Measurements from ENCODE around the gene ZNF662.

ZNF662 gene

DNA sequence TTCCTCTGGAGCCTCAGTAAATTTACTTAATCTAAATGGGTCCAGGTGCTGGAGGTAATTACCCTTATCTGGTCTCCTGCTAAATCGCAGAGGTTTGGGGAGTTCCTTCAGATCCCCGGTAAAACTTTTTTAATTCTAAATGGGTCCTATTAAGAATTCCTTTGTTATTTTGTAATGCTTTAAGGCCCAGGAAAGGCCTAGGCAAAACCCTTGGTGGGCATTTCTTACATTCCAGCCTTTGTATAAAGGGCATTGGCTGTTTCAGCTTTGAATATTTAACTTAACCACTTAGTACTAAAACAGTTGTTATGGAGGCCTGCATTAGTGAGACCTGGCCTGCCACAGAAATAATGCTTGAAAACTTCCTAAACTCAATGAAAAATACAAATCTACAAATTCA is 14.9 kb upstream of the ZNF662 start:
- Histone ChIP-seq H3K27me3 (replicated peaks; ENCODE audit: control insufficient read depth, insufficient read depth, low read length) (peaks cover 11% of the 10 kb centered on the region), H3K4me3 (ENCODE audit: low read length) (no peak overlapping the region), H3K4me1 (ENCODE audit: control insufficient read depth, insufficient read depth, low read length) (no peaks in the 10 kb centered on the region)

DNA sequence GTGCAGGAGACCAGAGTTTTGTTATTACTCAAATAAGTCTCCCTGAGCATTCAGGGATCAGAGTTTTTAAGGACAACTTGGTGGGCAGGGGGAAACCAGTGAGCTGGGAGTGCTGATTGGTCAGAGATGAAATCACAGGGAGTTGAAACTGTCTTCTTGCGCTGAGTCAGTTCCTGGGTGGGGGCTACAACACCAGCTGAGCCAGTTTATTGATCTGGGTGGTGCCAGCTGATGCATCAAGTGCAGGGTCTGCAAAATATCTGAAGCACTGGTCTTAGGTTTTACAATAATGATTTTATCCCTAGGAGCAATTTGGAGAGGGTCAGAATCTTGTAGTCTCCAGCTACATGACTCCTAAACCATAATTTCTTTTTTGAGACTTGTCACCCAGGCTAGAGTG is 13.8 kb upstream of the ZNF662 start:
- no peak overlapping the region for H3K4me3 ChIP-seq (ENCODE audit: low read length)
- DNase-seq (ENCODE audit: low read depth), result no peak
- H3K4me1 ChIP-seq (ENCODE audit: control insufficient read depth, insufficient read depth, low read length), result no peaks in the 10 kb centered on the region
- no peak overlapping the region for H3K9ac ChIP-seq (ENCODE audit: low read length)
- no peaks in the 10 kb centered on the region for H3K36me3 ChIP-seq (ENCODE audit: control insufficient read depth, insufficient read depth, low read length, severe bottlenecking)
- H3K27me3 ChIP-seq (replicated peaks; ENCODE audit: control insufficient read depth, insufficient read depth, low read length), result peaks cover 17% of the 10 kb centered on the region
- H3K9me3 ChIP-seq (ENCODE audit: control insufficient read depth, low read length), result no peaks in the 10 kb centered on the region

More for the DNA sequence above, 14.9 kb upstream of the ZNF662 start:
- H3K36me3 ChIP-seq (ENCODE audit: control insufficient read depth, insufficient read depth, low read length, severe bottlenecking), result no peaks in the 10 kb centered on the region
- H3K9me3 ChIP-seq (ENCODE audit: control insufficient read depth, low read length), result no peaks in the 10 kb centered on the region
- DNase-seq (ENCODE audit: low read depth), result peak; percentile 10
- no peak overlapping the region for H3K9ac ChIP-seq (ENCODE audit: low read length)

DNA sequence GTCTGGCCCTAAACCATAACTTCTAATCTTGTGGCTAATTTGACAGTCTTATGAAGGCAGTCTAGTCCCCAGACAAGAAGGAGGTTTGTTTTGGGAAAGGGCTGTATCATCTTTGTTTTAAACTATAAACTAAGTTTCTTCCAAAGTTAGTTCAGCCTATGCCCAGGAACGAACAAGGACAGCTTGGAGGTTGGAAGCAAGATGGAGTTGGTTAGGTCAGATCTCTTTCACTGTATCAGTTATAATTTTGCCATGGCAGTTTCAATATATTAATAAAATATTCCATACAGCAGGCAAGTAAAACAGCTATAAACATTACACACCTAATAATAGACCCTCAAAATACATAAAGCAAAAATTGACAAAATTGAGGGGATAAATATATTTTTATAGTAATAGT is 13.1 kb upstream of the ZNF662 start:
- H3K9me3 ChIP-seq (ENCODE audit: control insufficient read depth, low read length), result no peaks in the 10 kb centered on the region
- no peak overlapping the region for H3K9ac ChIP-seq (ENCODE audit: low read length)
- no peak overlapping the region for H3K4me3 ChIP-seq (ENCODE audit: low read length)
- H3K36me3 ChIP-seq (ENCODE audit: control insufficient read depth, insufficient read depth, low read length, severe bottlenecking), result no peaks in the 10 kb centered on the region
- H3K4me1 ChIP-seq (ENCODE audit: control insufficient read depth, insufficient read depth, low read length), result no peaks in the 10 kb centered on the region
- DNase-seq (ENCODE audit: low read depth), result no peak
- H3K27me3 ChIP-seq (replicated peaks; ENCODE audit: control insufficient read depth, insufficient read depth, low read length), result peaks cover 12% of the 10 kb centered on the region

DNA sequence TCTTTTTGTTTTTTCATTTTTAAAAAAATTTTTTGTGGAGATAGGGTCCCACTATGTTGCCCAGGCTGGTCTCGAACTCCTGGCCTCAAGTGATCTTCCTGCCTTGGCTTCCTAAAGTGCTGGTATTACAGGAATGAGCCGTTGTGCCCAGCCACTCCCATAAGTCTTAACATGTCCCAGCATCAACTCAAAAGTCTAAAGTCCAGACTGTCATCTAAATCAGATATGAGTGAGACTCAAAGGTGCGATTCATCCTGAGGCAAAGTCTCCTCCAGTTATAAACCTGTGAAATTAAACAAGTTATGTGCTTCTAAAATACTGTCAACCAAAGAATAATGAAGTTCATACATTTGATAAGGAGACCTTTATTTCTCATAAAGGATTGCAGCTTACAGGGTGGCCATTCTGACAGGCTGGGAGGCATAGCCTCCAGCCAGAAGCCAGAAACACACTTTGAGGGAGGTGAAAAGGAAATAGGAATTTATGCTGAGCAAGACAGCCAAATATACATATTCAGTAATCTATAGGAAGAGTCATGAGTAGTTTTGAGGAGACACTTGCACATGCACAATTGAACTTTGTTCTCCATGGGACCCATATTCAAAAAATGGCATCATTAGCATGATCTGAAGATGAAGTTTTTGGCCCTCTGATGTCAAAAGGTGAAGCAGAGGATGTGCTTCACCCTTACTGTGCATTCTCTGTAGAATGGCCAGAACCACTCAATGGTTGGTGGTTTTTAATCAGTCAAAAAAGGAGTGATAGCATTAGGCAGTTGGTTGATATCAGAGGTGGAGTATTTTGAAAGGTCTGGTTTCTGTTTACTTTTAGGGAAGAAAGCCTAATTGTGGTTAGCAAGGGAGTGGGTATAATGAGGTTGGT is 11.0 kb upstream of the ZNF662 start:
- Histone ChIP-seq H3K4me3 (ENCODE audit: low read length) (no peak overlapping the region), H3K36me3 (ENCODE audit: control insufficient read depth, insufficient read depth, low read length, severe bottlenecking) (no peaks in the 10 kb centered on the region), H3K9me3 (ENCODE audit: control insufficient read depth, low read length) (no peaks in the 10 kb centered on the region), H3K9ac (ENCODE audit: low read length) (no peak overlapping the region), H3K4me1 (ENCODE audit: control insufficient read depth, insufficient read depth, low read length) (no peaks in the 10 kb centered on the region), H3K27me3 (replicated peaks; ENCODE audit: control insufficient read depth, insufficient read depth, low read length) (peaks cover 12% of the 10 kb centered on the region)
- DNase-seq (ENCODE audit: low read depth), result no peak

DNA sequence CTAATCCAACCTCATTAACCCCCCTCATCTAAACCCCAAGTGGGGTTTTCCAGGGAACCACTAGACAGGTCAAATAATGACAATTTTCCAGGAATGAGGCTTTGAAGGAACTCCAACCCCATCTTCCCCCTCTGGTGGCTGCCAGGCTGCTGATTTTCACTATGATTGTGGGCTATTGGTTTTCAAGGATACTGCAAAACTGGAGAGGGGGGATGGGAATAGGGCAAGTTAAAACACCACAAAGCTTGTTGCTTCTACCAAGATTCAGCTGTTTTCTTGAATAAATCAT is 10.4 kb upstream of the ZNF662 start:
- Histone ChIP-seq H3K4me3 (ENCODE audit: low read length) (no peak overlapping the region), H3K9me3 (ENCODE audit: control insufficient read depth, low read length) (no peaks in the 10 kb centered on the region), H3K36me3 (ENCODE audit: control insufficient read depth, insufficient read depth, low read length, severe bottlenecking) (no peaks in the 10 kb centered on the region), H3K9ac (ENCODE audit: low read length) (no peak overlapping the region), H3K27me3 (replicated peaks; ENCODE audit: control insufficient read depth, insufficient read depth, low read length) (peaks cover 12% of the 10 kb centered on the region), H3K4me1 (ENCODE audit: control insufficient read depth, insufficient read depth, low read length) (no peaks in the 10 kb centered on the region)
- no peak for DNase-seq (ENCODE audit: low read depth)

- Histone ChIP-seq H3K9me3 (ENCODE audit: control insufficient read depth, low read length) (no peaks in the 10 kb centered on the region), H3K27me3 (replicated peaks; ENCODE audit: control insufficient read depth, insufficient read depth, low read length) (peaks cover 19% of the 10 kb centered on the region), H3K4me1 (ENCODE audit: control insufficient read depth, insufficient read depth, low read length) (no peaks in the 10 kb centered on the region), H3K9ac (ENCODE audit: low read length) (no peak overlapping the region), H3K36me3 (ENCODE audit: control insufficient read depth, insufficient read depth, low read length, severe bottlenecking) (no peaks in the 10 kb centered on the region), H3K4me3 (ENCODE audit: low read length) (no peak overlapping the region)
- DNase-seq (ENCODE audit: low read depth), result no peak
These were observed 6.9 kb upstream of the ZNF662 start for GRCh38 chr3:42898896-42899675.

GRCh38 chr3:42900226-42901072 is 5.5 kb upstream of the ZNF662 start:
- peaks cover 21% of the 10 kb centered on the region for H3K27me3 ChIP-seq (replicated peaks; ENCODE audit: control insufficient read depth, insufficient read depth, low read length)
- no peaks in the 10 kb centered on the region for H3K4me1 ChIP-seq (ENCODE audit: control insufficient read depth, insufficient read depth, low read length)
- no peaks in the 10 kb centered on the region for H3K36me3 ChIP-seq (ENCODE audit: control insufficient read depth, insufficient read depth, low read length, severe bottlenecking)
- H3K4me3 ChIP-seq (ENCODE audit: low read length), result no peak overlapping the region
- no peaks in the 10 kb centered on the region for H3K9me3 ChIP-seq (ENCODE audit: control insufficient read depth, low read length)
- no peak overlapping the region for H3K9ac ChIP-seq (ENCODE audit: low read length)
- DNase-seq (ENCODE audit: low read depth), result no peak

GRCh38 chr3:42901073-42901415 is 4.9 kb upstream of the ZNF662 start:
- Histone ChIP-seq H3K4me1 (ENCODE audit: control insufficient read depth, insufficient read depth, low read length) (no peaks in the 10 kb centered on the region), H3K9ac (ENCODE audit: low read length) (no peak overlapping the region), H3K36me3 (ENCODE audit: control insufficient read depth, insufficient read depth, low read length, severe bottlenecking) (no peaks in the 10 kb centered on the region)

DNA sequence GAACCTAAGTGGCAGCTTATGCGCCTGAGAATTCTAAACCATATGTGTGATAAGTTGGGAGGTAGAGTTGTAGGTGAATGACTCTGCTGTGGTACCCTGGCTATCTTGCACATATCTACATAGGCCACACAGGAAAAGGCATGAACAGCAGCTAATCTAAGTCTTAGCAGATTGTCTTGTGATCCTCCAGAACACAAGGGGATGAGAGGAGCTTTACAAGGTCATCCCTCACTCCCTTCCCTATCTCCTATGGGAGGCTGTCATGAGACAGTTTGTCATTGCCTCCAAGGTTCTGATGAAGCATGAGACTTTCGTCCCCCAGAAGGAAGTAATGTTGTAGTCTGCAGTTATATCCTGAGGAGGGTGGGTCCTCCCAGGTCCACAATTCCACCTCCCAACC is 3.7 kb upstream of the ZNF662 start:
- Histone ChIP-seq H3K4me1 (ENCODE audit: control insufficient read depth, insufficient read depth, low read length) (peaks cover 10% of the 10 kb centered on the region), H3K9ac (ENCODE audit: low read length) (no peak overlapping the region), H3K4me3 (ENCODE audit: low read length) (no peak overlapping the region), H3K36me3 (ENCODE audit: control insufficient read depth, insufficient read depth, low read length, severe bottlenecking) (no peaks in the 10 kb centered on the region), H3K9me3 (ENCODE audit: control insufficient read depth, low read length) (no peaks in the 10 kb centered on the region), H3K27me3 (replicated peaks; ENCODE audit: control insufficient read depth, insufficient read depth, low read length) (peaks cover 8% of the 10 kb centered on the region)
- DNase-seq (ENCODE audit: low read depth), result no peak

More at GRCh38 chr3:42901073-42901415, 4.9 kb upstream of the ZNF662 start:
- no peak overlapping the region for H3K4me3 ChIP-seq (ENCODE audit: low read length)
- no peak for DNase-seq (ENCODE audit: low read depth)
- H3K9me3 ChIP-seq (ENCODE audit: control insufficient read depth, low read length), result no peaks in the 10 kb centered on the region
- peaks cover 19% of the 10 kb centered on the region for H3K27me3 ChIP-seq (replicated peaks; ENCODE audit: control insufficient read depth, insufficient read depth, low read length)

- peaks cover 8% of the 10 kb centered on the region for H3K27me3 ChIP-seq (replicated peaks; ENCODE audit: control insufficient read depth, insufficient read depth, low read length)
- no peak for DNase-seq (ENCODE audit: low read depth)
- H3K36me3 ChIP-seq (ENCODE audit: control insufficient read depth, insufficient read depth, low read length, severe bottlenecking), result no peaks in the 10 kb centered on the region
- peaks cover 10% of the 10 kb centered on the region for H3K4me1 ChIP-seq (ENCODE audit: control insufficient read depth, insufficient read depth, low read length)
- no peak overlapping the region for H3K4me3 ChIP-seq (ENCODE audit: low read length)
- no peaks in the 10 kb centered on the region for H3K9me3 ChIP-seq (ENCODE audit: control insufficient read depth, low read length)
- no peak overlapping the region for H3K9ac ChIP-seq (ENCODE audit: low read length)
These were observed 1.9 kb upstream of the ZNF662 start for GRCh38 chr3:42904076-42904475.

- peaks cover 10% of the 10 kb centered on the region for H3K4me1 ChIP-seq (ENCODE audit: control insufficient read depth, insufficient read depth, low read length)
- peak overlapping the region; percentile 81 for H3K9ac ChIP-seq (ENCODE audit: low read length)
- peaks cover 8% of the 10 kb centered on the region for H3K27me3 ChIP-seq (replicated peaks; ENCODE audit: control insufficient read depth, insufficient read depth, low read length)
- H3K9me3 ChIP-seq (ENCODE audit: control insufficient read depth, low read length), result no peaks in the 10 kb centered on the region
- DNase-seq (ENCODE audit: low read depth), result no peak
- peaks cover 3% of the 10 kb centered on the region for H3K36me3 ChIP-seq (ENCODE audit: control insufficient read depth, insufficient read depth, low read length, severe bottlenecking)
- peak overlapping the region; percentile 79 for H3K4me3 ChIP-seq (ENCODE audit: low read length)
These were observed 237 bp upstream of the ZNF662 start for GRCh38 chr3:42905740-42906069.
